Lower leg skin (tissue), 4 donors: ENCODE data around the gene TK2. TPM values are rescaled to one million over a fixed set of nuclear protein-coding genes. Genes with fewer than 3 reads are reported as not detected.

Experiments
- DNase-seq, 2 donors: peaks; one replicate each; pipeline ENCODE4 v3.0.0-alpha.2; 2019; ENCODE audit warnings: low spot score in 2 of 2
- H3K4me3 ChIP-seq: fragments of 200-600 bp; sonication (generic); 2 replicates; pipeline ENCODE4 v1.5.1; 2017; ENCODE audit warnings: mild to moderate bottlenecking, low read depth; ENCODE audit not compliant: poor library complexity, severe bottlenecking
- POLR2A ChIP-seq, 2 donors: fragments of 450-650 bp; IDR thresholded peaks; one replicate each; pipeline ENCODE4 v1.6.1; 2016 to 2017; ENCODE audit warnings: antibody characterized with exemption in 2 of 2, mild to moderate bottlenecking in 1 of 2, moderate library complexity in 1 of 2
- WGBS, 2 donors: methylation state at CpG; one replicate each; pipeline ENCODE4 v1.1.5; 2018; 5-methylcytosine and 5-hydroxymethylcytosine counted together
- intact Hi-C: fragments of 100-400 bp; cut with DNase I; formaldehyde crosslinking; loops from one replicate; pipeline ENCODE4 v1.15.0; 2023; ENCODE audit warnings: low total_unique reads
- total RNA-seq, 4 donors: library from RNA; depleted of rRNA; stranded (reverse); fragments of >200 nt; gene quantifications; one replicate each; pipeline ENCODE4 v1.1.0, GENCODE V29; 2016
- TF ChIP-seq, protein P1 (sequence below), 3 donors: fragments of 450-650 bp; IDR thresholded peaks; one replicate each; pipeline ENCODE4 v1.5.1; 2016; ENCODE audit warnings: antibody characterized with exemption in 3 of 3, mild to moderate bottlenecking in 3 of 3, moderate library complexity in 2 of 3

Gene TK2
- total RNA-seq, 4 donors from 2014 or later: 15.3 to 28.3 (median 22.6) TPM

DNA sequence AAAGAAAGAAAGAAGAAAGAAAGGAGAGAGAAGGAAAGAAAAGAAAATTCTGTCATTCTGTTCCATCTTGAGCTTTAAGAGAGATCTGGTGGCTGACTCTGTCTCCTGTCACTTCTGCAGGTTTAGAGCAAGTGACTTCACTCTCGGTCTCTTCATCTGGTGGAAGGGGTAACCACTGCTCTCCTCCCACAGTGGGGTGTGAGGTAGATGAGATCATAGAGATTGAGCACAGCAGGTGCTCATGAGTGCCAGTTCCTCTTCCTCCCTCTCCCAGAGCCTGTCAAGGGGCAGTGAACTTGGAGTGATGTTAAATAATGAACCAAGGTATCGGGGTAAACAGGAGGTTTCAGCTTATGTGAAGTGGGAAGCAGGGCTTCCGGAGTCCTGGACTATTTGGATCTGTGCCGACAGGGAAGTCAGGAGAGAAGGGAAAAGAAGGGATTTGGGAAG is 75.1 kb downstream of the TK2 start:
- TF ChIP-seq, protein P1, sequence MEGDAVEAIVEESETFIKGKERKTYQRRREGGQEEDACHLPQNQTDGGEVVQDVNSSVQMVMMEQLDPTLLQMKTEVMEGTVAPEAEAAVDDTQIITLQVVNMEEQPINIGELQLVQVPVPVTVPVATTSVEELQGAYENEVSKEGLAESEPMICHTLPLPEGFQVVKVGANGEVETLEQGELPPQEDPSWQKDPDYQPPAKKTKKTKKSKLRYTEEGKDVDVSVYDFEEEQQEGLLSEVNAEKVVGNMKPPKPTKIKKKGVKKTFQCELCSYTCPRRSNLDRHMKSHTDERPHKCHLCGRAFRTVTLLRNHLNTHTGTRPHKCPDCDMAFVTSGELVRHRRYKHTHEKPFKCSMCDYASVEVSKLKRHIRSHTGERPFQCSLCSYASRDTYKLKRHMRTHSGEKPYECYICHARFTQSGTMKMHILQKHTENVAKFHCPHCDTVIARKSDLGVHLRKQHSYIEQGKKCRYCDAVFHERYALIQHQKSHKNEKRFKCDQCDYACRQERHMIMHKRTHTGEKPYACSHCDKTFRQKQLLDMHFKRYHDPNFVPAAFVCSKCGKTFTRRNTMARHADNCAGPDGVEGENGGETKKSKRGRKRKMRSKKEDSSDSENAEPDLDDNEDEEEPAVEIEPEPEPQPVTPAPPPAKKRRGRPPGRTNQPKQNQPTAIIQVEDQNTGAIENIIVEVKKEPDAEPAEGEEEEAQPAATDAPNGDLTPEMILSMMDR (IDR thresholded peaks at IDR 0.05): no peak
- no peak for TF ChIP-seq POLR2A (IDR thresholded peaks at IDR 0.05)
- intact Hi-C loops: loop anchor here (10.0 kb wide), 1 partner anchor 110 kb away; no protein-coding TSS in a partner anchor
- 52 to 59% methylated on average over 4 of the region's 4 CpGs for WGBS, 2 donors
- H3K4me3 ChIP-seq: no peak overlapping the region
- peak in 1 of 2 donors; percentile 20 for DNase-seq

DNA sequence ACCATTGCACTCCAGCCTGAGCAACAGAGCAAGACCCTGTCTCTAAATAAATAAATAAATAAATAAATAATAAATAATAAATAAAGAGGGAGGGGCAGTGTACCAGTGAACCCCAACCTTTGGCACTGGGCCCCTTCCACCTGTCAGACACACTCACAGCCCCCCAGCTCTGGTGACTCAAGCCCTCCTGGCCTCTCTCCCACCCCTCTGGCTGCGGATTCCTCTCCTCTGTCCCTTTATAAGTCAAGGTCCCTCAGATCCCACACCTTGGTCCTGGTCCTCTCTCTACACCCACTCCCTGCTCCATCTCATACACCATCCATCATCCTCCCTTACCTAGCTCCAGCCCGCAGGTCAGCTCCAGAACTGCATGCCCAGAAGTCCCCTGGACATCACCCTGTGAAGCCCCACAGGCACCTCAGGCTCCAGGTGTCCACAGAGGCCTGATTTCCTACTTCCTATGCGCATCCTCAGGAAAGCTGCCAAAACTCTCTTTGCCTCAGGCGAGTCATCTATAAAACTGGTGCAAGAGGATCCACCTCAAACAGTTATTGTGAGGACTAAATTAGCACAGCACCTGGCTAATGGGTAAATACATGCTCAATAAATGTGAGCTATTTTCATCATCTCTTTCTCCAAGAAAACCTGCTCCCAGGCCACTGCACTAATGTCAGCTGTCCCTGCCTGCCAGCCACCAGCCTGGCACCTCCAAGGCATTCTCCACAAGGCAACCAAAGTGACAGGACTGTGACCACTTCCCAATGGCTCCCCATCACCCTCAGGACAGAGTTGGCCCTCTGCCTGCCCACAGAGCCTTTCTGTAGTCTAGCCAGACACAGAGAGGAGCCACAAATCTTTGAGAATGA is 76.0 kb downstream of the TK2 start:
- peak in 1 of 2 donors; percentile 68 for DNase-seq
- no peak for TF ChIP-seq POLR2A (IDR thresholded peaks at IDR 0.05)
- TF ChIP-seq, protein P1 (IDR thresholded peaks at IDR 0.05): no peak
- WGBS, 2 donors: 68 to 70% methylated on average over 4 of the region's 4 CpGs
- intact Hi-C loops: loop anchor here (10.0 kb wide), 1 partner anchor 111 kb away; no protein-coding TSS in a partner anchor
- no peak overlapping the region for H3K4me3 ChIP-seq

DNA sequence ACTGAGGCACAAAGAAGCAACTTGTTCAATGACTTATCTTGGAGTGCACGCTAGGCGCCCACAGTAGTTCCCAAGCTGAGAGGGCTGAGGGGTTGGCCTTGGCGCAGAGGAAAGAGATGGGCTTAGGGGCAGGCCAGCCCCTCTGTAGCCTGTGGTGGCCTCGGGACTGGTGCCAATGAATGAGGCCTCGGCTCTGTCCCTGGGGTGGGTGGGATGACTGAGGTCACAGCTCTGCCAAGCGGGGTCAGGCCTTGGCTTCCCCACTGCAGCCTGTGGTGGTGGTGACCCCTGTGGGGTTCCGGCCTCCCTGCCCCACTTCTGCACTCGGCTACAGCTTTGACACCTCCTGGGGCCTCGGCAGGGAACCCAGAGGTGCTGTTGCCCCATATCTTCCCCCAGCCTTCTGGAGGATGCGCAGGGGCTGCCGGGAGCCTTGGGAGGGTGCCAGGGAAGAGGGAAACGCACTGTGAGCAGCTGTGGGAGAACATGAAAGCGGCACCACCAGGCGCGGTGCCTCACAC is 76.8 kb downstream of the TK2 start:
- H3K4me3 ChIP-seq: no peak overlapping the region
- intact Hi-C loops: loop anchor here (10.0 kb wide), 1 partner anchor 112 kb away; no protein-coding TSS in a partner anchor
- WGBS, 2 donors: 79 to 80% methylated on average over 15 of the region's 15 CpGs
- TF ChIP-seq, protein P1 (IDR thresholded peaks at IDR 0.05): no peak
- no peak for TF ChIP-seq POLR2A (IDR thresholded peaks at IDR 0.05)
- DNase-seq: peak in 1 of 2 donors; percentile 72

DNA sequence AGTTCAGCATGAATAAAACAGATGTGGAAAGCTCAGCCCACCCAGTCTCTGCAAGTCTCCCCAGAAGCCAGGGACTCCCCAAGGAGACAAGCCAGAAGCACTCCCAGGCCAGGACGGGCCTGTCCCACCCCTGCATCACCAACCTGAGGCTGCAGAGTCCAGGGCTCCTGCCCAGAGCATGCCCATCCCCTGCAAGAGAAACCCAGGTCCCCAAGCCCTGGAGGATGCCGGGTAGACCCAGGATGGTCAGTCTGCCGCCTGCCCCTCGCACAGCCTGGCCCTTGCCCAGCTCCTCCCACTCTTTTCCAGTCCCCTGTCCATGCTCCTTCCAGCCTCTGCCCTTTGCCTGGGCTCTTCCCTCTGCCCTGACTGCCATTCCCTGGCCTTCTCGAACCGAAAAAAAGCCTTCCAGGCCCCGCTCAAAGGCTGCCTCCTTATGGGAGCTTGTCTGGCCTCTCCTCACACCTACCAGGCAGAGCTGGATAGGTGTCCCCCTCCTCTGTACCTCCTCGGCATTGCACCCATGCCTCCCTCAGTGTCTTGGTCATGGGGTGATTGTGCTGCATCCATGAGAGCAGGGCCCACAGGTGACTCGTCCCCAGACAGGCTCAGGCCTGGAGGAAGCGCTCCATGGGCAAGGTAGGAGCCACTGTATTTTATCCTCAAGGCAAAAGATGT is 78.1 kb downstream of the TK2 start:
- WGBS, 2 donors: 89 to 90% methylated on average over 10 of the region's 10 CpGs
- intact Hi-C loops: loop anchor here (10.0 kb wide), 1 partner anchor 113 kb away; no protein-coding TSS in a partner anchor
- TF ChIP-seq, protein P1 (IDR thresholded peaks at IDR 0.05): no peak
- no peak for TF ChIP-seq POLR2A (IDR thresholded peaks at IDR 0.05)

DNA sequence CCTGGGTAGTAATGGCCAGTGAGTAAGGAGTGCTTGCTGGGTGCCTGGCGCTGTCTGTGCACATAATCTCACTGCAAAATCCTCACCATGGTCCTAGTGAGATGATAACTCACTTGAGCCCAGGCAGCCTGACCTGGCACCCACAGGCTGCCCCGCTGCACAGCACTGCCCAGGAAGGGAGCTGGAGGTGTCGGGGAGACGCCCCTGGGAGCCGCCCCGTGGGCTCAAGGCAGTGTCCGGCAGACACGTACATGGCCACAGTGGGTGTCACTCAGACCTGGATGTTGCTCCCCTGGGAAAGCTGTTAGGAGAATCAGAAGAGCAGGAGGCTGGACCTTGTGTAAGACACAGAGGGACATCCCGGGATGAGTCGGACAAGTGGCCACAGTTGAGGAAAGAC is 78.7 kb downstream of the TK2 start:
- H3K4me3 ChIP-seq: no peak overlapping the region
- peak in 1 of 2 donors; percentile 76 for DNase-seq
- TF ChIP-seq POLR2A (IDR thresholded peaks at IDR 0.05): no peak
- TF ChIP-seq, protein P1 (IDR thresholded peaks at IDR 0.05): no peak
- intact Hi-C loops: loop anchor here (10.0 kb wide), 1 partner anchor 114 kb away; no protein-coding TSS in a partner anchor
- WGBS, 2 donors: 93 to 95% methylated on average over 10 of the region's 10 CpGs

More for the DNA sequence above, 78.1 kb downstream of the TK2 start:
- no peak overlapping the region for H3K4me3 ChIP-seq
- peak in 1 of 2 donors; percentile 67 for DNase-seq
